ENCODE data around the gene METTL21C.

METTL21C gene

DNA sequence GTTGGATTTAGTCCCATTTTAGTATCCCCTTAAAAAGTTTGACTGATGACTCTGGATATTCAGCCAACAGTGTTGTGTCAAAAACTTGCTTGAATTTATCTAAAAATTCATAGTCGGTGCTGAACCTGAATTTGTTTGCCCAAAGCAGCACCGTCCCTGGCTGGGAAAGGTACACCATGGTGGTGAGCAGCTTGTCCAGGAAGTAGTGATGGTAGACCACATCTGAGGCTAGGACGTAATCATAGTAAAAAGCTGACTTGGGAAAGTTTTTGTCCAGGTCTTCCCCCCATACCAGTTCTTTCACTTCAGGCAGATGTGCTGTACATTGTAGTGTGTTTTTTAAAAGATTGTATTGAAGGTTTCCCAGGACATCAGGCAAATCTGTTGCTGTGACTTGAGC is 8.8 kb downstream of the METTL21C start:
- H3K9ac ChIP-seq (ENCODE audit: low read depth in 1 of 2, low read length in 2 of 2), result no peak overlapping the region
- H3K9me3 ChIP-seq (ENCODE audit: control insufficient read depth in 1 of 2, low read length in 2 of 2), result no peaks in the 10 kb centered on the region
- H3K27me3 ChIP-seq (ENCODE audit: control insufficient read depth in 1 of 2, insufficient read depth in 2 of 2, low read length in 2 of 2), result peaks cover 0 to 2% of the 10 kb centered on the region in 2 donors
- no peaks in the 10 kb centered on the region for H3K36me3 ChIP-seq (ENCODE audit: control insufficient read depth in 1 of 2, insufficient read depth in 2 of 2, low read length in 2 of 2)
- no peaks in the 10 kb centered on the region for H3K4me1 ChIP-seq (ENCODE audit: control insufficient read depth in 1 of 2, insufficient read depth in 2 of 2, low read length in 2 of 2)
- no peak overlapping the region for H3K4me3 ChIP-seq (ENCODE audit: low read depth in 1 of 2, low read length in 2 of 2)
- no peak overlapping the region for H3K27ac ChIP-seq (ENCODE audit: low read depth, low read length)

DNA sequence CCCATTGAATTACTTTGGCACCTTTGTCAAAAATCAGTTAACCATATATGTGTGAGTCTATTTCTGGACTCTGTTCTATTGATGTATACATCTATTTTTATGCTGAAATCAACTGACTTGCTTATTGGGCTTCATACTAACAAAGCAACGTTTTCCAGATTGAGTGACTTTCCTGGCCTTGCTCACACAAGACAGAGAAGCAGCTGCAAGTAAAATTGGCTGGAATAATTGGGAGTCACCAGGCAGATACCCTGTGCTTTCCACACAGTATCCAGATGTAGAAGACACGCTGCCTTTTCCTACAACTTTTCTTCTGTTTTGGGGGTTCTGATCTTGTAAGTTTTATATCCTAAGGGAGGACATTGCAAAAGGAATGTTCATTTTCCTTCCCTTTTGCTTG is 11.2 kb downstream of the METTL21C start:
- Histone ChIP-seq H3K36me3 (ENCODE audit: control insufficient read depth in 1 of 2, insufficient read depth in 2 of 2, low read length in 2 of 2) (peaks cover 0 to 12% of the 10 kb centered on the region in 2 donors), H3K4me1 (ENCODE audit: control insufficient read depth in 1 of 2, insufficient read depth in 2 of 2, low read length in 2 of 2) (no peaks in the 10 kb centered on the region), H3K9ac (ENCODE audit: low read depth in 1 of 2, low read length in 2 of 2) (no peak overlapping the region), H3K4me3 (ENCODE audit: low read depth in 1 of 2, low read length in 2 of 2) (no peak overlapping the region), H3K27ac (ENCODE audit: low read depth, low read length) (no peak overlapping the region), H3K27me3 (ENCODE audit: control insufficient read depth in 1 of 2, insufficient read depth in 2 of 2, low read length in 2 of 2) (no peaks in the 10 kb centered on the region), H3K9me3 (ENCODE audit: control insufficient read depth in 1 of 2, low read length in 2 of 2) (no peaks in the 10 kb centered on the region)

DNA sequence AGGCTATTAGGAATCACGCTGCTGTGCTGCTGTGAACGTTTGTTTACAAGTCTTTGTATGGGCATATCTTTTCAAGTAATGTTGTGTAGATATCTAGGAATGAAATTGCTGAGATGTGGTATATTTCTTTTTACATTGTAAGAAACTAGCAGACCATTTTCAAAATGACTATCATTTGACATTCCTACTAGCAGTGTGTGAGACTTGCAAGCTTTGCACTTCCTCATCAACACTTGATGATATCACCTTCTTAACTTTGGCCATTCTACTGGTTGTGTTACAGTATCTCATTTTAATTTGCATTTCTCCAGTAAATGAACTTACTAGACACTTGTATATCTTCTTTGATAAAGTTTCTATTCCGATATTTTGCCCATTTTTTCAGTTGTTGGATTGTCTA is 12.1 kb downstream of the METTL21C start:
- peaks cover 0 to 21% of the 10 kb centered on the region in 2 donors for H3K36me3 ChIP-seq (ENCODE audit: control insufficient read depth in 1 of 2, insufficient read depth in 2 of 2, low read length in 2 of 2)
- H3K9me3 ChIP-seq (ENCODE audit: control insufficient read depth in 1 of 2, low read length in 2 of 2), result no peaks in the 10 kb centered on the region
- H3K27me3 ChIP-seq (ENCODE audit: control insufficient read depth in 1 of 2, insufficient read depth in 2 of 2, low read length in 2 of 2), result no peaks in the 10 kb centered on the region
- H3K9ac ChIP-seq (ENCODE audit: low read depth in 1 of 2, low read length in 2 of 2), result no peak overlapping the region
- no peak overlapping the region for H3K4me3 ChIP-seq (ENCODE audit: low read depth in 1 of 2, low read length in 2 of 2)
- no peaks in the 10 kb centered on the region for H3K4me1 ChIP-seq (ENCODE audit: control insufficient read depth in 1 of 2, insufficient read depth in 2 of 2, low read length in 2 of 2)
- H3K27ac ChIP-seq (ENCODE audit: low read depth, low read length), result no peak overlapping the region

DNA sequence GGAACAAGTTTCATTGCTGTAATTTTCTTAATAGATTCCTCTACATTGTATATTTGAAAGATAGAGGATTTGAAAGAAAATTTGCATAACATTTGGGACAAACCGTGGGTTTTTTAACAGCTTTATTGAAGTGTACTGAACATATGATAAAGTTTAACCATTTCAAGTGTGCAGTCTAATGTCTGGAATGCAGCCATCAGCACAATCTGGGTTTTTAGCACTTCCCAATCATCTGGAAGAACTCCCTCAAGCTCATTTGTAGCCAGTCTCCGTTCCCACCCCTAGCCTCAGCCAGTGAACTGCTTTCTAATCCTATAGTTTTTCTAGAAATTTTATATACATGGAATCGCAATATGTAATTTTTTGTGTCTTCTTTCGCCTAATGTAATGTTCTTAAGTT is 12.6 kb downstream of the METTL21C start:
- Histone ChIP-seq H3K27me3 (ENCODE audit: control insufficient read depth in 1 of 2, insufficient read depth in 2 of 2, low read length in 2 of 2) (no peaks in the 10 kb centered on the region), H3K4me1 (ENCODE audit: control insufficient read depth in 1 of 2, insufficient read depth in 2 of 2, low read length in 2 of 2) (no peaks in the 10 kb centered on the region), H3K36me3 (ENCODE audit: control insufficient read depth in 1 of 2, insufficient read depth in 2 of 2, low read length in 2 of 2) (peaks cover under 1 to 26% of the 10 kb centered on the region in 2 donors), H3K9ac (ENCODE audit: low read depth in 1 of 2, low read length in 2 of 2) (no peak overlapping the region), H3K4me3 (ENCODE audit: low read depth in 1 of 2, low read length in 2 of 2) (no peak overlapping the region), H3K9me3 (ENCODE audit: control insufficient read depth in 1 of 2, low read length in 2 of 2) (no peaks in the 10 kb centered on the region), H3K27ac (ENCODE audit: low read depth, low read length) (no peak overlapping the region)

DNA sequence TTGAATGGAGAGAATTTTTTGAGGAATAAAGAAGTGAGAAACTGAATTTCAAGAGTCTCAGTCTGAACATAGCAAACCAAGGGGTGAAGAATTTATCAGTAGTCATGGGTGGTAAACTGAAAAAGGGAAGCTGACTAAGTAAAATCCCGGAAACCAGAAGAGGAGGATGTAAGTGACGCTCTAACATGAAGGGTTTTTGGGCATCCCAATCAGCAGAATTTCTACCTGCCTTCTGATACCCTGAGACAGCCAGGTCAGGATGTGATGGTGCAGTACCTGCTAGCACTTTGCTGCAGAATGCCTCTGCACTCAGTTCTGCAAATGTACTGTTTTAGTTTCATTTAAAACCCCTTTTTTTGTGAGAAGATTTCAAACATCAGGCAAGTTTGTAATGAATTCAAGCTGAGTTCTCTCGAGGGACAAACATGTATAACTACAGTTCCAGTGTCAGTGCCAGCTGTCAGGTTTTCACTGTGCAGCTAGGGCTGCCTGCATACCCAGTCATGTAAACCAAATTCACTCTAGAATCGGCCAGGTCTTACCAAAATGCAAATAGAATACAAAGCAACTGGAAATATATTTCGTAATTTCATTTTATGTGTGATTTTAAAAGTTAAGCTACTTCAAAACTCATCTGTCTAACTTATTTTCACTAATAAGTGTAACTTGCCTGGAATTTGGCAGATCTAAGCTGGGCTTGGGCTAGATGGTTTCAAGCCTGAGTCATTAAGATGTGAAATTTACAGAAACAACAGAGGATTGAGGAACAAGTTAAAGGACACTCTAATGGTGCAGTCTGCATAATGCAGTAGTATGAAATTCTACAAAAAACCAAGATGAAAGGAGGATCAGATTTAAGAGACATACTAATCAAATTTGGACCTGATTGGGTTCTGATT is 13.8 kb downstream of the METTL21C start:
- Histone ChIP-seq H3K4me3 (ENCODE audit: low read depth in 1 of 2, low read length in 2 of 2) (no peak overlapping the region), H3K27me3 (ENCODE audit: control insufficient read depth in 1 of 2, insufficient read depth in 2 of 2, low read length in 2 of 2) (no peaks in the 10 kb centered on the region), H3K27ac (ENCODE audit: low read depth, low read length) (no peak overlapping the region), H3K36me3 (ENCODE audit: control insufficient read depth in 1 of 2, insufficient read depth in 2 of 2, low read length in 2 of 2) (peaks cover 11 to 34% of the 10 kb centered on the region in 2 donors), H3K9me3 (ENCODE audit: control insufficient read depth in 1 of 2, low read length in 2 of 2) (no peaks in the 10 kb centered on the region), H3K9ac (ENCODE audit: low read depth in 1 of 2, low read length in 2 of 2) (no peak overlapping the region), H3K4me1 (ENCODE audit: control insufficient read depth in 1 of 2, insufficient read depth in 2 of 2, low read length in 2 of 2) (no peaks in the 10 kb centered on the region)

DNA sequence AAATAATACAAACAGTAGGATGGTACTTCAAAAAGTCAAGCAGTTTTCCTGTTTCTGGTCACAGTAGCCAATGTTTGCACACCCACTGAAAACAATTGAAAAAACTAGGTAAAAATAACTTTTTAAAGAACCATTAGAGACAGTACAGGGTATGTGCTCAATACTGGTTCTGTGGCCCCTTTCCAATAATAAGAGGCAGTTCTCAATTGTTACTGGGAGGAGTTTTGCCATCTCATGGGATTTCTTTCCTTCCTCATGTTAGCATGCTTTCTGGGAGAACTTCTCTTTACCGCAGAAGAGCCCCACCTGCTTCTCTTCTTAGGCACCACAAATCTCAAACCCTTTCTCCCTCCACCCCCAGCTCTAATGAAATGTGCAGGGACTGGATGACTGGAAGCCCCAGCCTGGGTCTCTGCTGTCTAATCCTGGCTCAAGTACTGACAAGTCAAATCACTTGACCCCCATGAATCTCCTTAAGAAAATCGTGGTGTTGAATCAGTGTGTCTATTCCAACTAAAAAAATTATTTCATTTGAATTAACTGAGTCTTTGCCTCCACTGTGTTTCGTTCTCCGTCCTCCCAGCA is 14.6 kb downstream of the METTL21C start:
- Histone ChIP-seq H3K36me3 (ENCODE audit: control insufficient read depth in 1 of 2, insufficient read depth in 2 of 2, low read length in 2 of 2) (peaks cover 11 to 37% of the 10 kb centered on the region in 2 donors), H3K9ac (ENCODE audit: low read depth in 1 of 2, low read length in 2 of 2) (no peak overlapping the region), H3K4me1 (ENCODE audit: control insufficient read depth in 1 of 2, insufficient read depth in 2 of 2, low read length in 2 of 2) (no peaks in the 10 kb centered on the region), H3K9me3 (ENCODE audit: control insufficient read depth in 1 of 2, low read length in 2 of 2) (no peaks in the 10 kb centered on the region), H3K27ac (ENCODE audit: low read depth, low read length) (no peak overlapping the region), H3K4me3 (ENCODE audit: low read depth in 1 of 2, low read length in 2 of 2) (no peak overlapping the region), H3K27me3 (ENCODE audit: control insufficient read depth in 1 of 2, insufficient read depth in 2 of 2, low read length in 2 of 2) (no peaks in the 10 kb centered on the region)

DNA sequence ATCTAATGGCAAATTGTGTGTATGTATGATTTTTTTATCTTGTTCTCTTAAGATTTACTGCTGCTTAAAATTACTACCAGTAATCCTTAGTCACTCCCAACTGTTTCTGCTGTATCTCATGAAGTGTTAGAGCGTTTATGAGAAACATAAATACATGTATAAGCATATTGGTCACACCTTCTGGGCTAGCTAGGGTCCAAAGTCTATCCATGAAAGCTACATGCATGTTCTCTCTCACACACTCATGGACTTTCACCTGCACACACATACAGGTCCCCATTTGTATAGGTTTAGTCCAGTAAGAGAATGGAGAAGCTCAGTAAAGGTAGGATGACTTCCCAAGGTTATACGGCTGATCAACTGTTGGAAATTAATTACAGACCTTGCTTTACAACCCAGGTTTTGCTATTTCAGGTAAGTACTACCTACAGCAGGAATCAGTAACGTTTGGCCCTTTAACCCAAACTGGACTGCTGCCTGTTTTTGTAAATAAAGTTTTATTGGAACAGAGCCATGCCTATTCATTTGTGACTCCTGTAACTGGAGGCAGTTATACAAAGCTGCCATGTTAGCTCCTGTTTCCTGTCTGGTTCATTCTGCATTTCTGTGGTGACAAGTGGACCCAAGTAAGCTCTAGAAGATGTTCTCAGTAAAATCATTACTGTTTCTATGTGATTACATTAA is 15.3 kb downstream of the METTL21C start:
- no peak overlapping the region for H3K27ac ChIP-seq (ENCODE audit: low read depth, low read length)
- H3K27me3 ChIP-seq (ENCODE audit: control insufficient read depth in 1 of 2, insufficient read depth in 2 of 2, low read length in 2 of 2), result no peaks in the 10 kb centered on the region
- H3K36me3 ChIP-seq (ENCODE audit: control insufficient read depth in 1 of 2, insufficient read depth in 2 of 2, low read length in 2 of 2), result peaks cover 11 to 39% of the 10 kb centered on the region in 2 donors
- no peaks in the 10 kb centered on the region for H3K4me1 ChIP-seq (ENCODE audit: control insufficient read depth in 1 of 2, insufficient read depth in 2 of 2, low read length in 2 of 2)
- H3K9ac ChIP-seq (ENCODE audit: low read depth in 1 of 2, low read length in 2 of 2), result no peak overlapping the region
- no peak overlapping the region for H3K4me3 ChIP-seq (ENCODE audit: low read depth in 1 of 2, low read length in 2 of 2)
- H3K9me3 ChIP-seq (ENCODE audit: control insufficient read depth in 1 of 2, low read length in 2 of 2), result no peaks in the 10 kb centered on the region

DNA sequence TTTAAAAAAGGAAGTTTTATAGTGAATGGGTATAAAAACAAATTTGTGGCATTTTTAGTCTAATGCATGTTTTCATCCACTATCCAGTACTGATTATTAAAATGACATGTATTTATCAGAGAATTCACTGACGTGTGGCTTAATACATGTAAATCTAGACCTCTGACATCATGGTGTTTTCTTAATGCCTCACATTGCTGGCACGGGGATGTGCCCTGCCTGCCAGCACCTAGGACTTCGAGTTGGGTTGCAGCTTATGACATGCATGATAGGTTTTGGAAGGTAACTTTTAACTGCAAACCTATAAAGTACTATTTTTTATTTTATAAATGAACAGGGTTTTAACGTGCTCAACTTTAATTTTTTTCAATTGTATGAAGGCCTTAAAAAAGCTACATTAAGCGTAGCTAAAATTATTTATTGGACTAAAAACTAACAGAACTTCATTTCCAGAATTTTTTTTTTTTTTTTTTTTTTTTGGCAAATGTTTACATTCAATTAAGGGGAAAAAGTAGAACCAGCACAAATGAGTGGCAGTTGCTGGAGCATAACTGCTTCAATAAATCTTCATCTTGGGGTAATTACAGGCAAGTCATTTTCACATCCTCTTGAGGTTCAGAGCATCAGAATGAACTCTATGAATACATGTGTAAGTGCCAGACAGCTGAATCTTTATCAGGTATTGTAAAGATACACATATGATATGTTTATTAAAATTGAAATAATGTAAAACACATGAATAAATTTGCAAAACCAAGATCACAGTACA is 16.3 kb downstream of the METTL21C start:
- Histone ChIP-seq H3K4me3 (ENCODE audit: low read depth in 1 of 2, low read length in 2 of 2) (no peak overlapping the region), H3K36me3 (ENCODE audit: control insufficient read depth in 1 of 2, insufficient read depth in 2 of 2, low read length in 2 of 2) (peaks cover 11 to 45% of the 10 kb centered on the region in 2 donors), H3K27me3 (ENCODE audit: control insufficient read depth in 1 of 2, insufficient read depth in 2 of 2, low read length in 2 of 2) (no peaks in the 10 kb centered on the region), H3K9me3 (ENCODE audit: control insufficient read depth in 1 of 2, low read length in 2 of 2) (no peaks in the 10 kb centered on the region), H3K4me1 (ENCODE audit: control insufficient read depth in 1 of 2, insufficient read depth in 2 of 2, low read length in 2 of 2) (no peaks in the 10 kb centered on the region), H3K9ac (ENCODE audit: low read depth in 1 of 2, low read length in 2 of 2) (no peak overlapping the region), H3K27ac (ENCODE audit: low read depth, low read length) (no peak overlapping the region)

DNA sequence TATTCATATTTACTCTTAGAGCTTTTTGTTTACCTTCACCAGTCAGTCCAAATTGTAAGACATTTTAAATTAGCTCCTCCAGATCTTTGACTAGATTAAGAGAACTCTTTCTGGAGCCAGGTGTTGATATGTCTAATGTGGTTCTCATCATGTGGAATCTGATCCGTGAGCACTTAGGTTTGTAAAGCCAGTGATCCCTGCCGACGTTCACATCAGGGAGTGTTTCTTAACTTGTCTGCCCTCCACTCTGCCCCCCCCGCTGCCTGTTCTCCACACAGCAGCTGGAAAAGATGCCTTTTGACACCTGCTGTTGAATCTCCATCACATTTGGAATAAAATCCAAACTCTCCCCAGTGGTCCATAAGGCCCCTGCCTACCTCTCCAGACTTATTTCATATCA is 17.7 kb downstream of the METTL21C start:
- no peaks in the 10 kb centered on the region for H3K27me3 ChIP-seq (ENCODE audit: control insufficient read depth in 1 of 2, insufficient read depth in 2 of 2, low read length in 2 of 2)

More for the DNA sequence above, 17.7 kb downstream of the METTL21C start:
- Histone ChIP-seq H3K4me3 (ENCODE audit: low read depth in 1 of 2, low read length in 2 of 2) (no peak overlapping the region), H3K4me1 (ENCODE audit: control insufficient read depth in 1 of 2, insufficient read depth in 2 of 2, low read length in 2 of 2) (no peaks in the 10 kb centered on the region), H3K27ac (ENCODE audit: low read depth, low read length) (no peak overlapping the region), H3K9ac (ENCODE audit: low read depth in 1 of 2, low read length in 2 of 2) (no peak overlapping the region), H3K9me3 (ENCODE audit: control insufficient read depth in 1 of 2, low read length in 2 of 2) (no peaks in the 10 kb centered on the region), H3K36me3 (ENCODE audit: control insufficient read depth in 1 of 2, insufficient read depth in 2 of 2, low read length in 2 of 2) (peaks cover 11 to 56% of the 10 kb centered on the region in 2 donors)

All from duodenal mucosa (tissue), 2 donors.